Esophagus squamous epithelium (tissue), 5 donors: Measurements from ENCODE around the gene CHERP. TPM values are rescaled to one million over a fixed set of nuclear protein-coding genes. Genes with fewer than 3 reads are reported as not detected.

Experiments used
- DNase-seq: peaks from one replicate; lab custom pipeline; 2025; lab: John Stamatoyannopoulos, UW
- H3K27ac ChIP-seq, 4 donors: fragments of 200-600 bp; sonication (generic); one replicate each; pipeline ENCODE4 v1.5.1; 2016 to 2019; ENCODE audit warnings: mild to moderate bottlenecking in 1 of 4
- H3K27me3 ChIP-seq, 4 donors: fragments of 200-600 bp; sonication (generic); 1 replicate in 3 of 4; 2 replicates in 1 of 4; pipeline versions ENCODE4 v1.5.1 to v1.6.0; 2017 to 2021; ENCODE audit warnings: antibody characterized with exemption in 1 of 4
- H3K36me3 ChIP-seq, 3 donors: fragments of 200-600 bp; sonication (generic); one replicate each; pipeline ENCODE4 v1.5.1; 2016 to 2019
- H3K4me1 ChIP-seq, 3 donors: fragments of 200-600 bp; sonication (generic); one replicate each; pipeline ENCODE4 v1.5.1; 2017 to 2019
- H3K4me3 ChIP-seq, 4 donors: fragments of 200-600 bp; sonication (generic); 1 replicate in 3 of 4; 2 replicates in 1 of 4; pipeline ENCODE4 v1.5.1; 2016 to 2019; ENCODE audit warnings: mild to moderate bottlenecking in 2 of 4, moderate library complexity in 1 of 4
- H3K9me3 ChIP-seq, 3 donors: fragments of 200-600 bp; sonication (generic); one replicate each; pipeline ENCODE4 v1.5.1; 2016 to 2019
- POLR2A ChIP-seq, 4 donors: fragments of 450-650 bp; IDR thresholded peaks; one replicate each; pipeline ENCODE4 v1.6.1; 2017; ENCODE audit warnings: antibody characterized with exemption in 4 of 4, mild to moderate bottlenecking in 4 of 4, moderate library complexity in 3 of 4
- WGBS, 2 donors: methylation state at CpG; one replicate each; pipeline ENCODE4 v1.1.5; 2018; 5-methylcytosine and 5-hydroxymethylcytosine counted together
- intact Hi-C: fragments of 100-400 bp; cut with DNase I; formaldehyde crosslinking; loops from one replicate; pipeline ENCODE4 v1.15.0; 2022
- total RNA-seq, 4 donors: library from RNA; depleted of rRNA; stranded (reverse); fragments of >200 nt; gene quantifications; one replicate each; pipeline ENCODE4 v1.1.0, GENCODE V29; 2016
- TF ChIP-seq, protein P1 (sequence below), 6 experiments: fragments of 450-650 bp in 4 of 6; fragments of 200-600 bp in 2 of 6; sonication (generic) in 2 of 6; IDR thresholded peaks; one replicate each; pipeline ENCODE4 v1.5.1; 2016 to 2019; ENCODE audit warnings: antibody characterized with exemption in 6 of 6, mild to moderate bottlenecking in 4 of 6, moderate library complexity in 4 of 6
- donor health status: DM: yes; HTN: yes; CAD: no.

The CHERP gene
- total RNA-seq, 4 donors from 2014 or later = 5.5 to 11.8 (median 9.6) TPM

DNA sequence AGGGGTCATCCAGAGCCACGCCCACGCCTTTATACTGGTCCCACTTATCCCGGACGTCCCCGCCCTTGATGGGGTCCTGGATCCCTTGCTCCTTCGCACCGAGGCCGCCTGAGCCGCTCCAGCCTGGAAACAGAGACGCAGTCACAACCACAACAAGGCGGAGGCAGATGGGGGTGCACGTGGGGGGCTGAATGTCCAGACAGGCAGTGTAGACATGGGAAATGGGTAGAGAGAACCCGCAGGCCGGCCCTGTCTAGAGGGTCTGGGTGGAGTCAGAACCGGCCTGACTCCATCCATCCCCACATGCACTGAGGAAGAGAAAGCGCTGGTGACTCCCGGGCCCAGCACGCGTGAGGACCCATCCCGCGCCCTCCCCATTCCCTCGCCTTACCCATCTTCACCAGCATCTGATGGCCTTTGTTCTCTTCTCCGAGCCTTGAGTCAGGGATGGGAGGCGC lies 23.0 kb downstream of the CHERP start:
- no peak for DNase-seq
- no peaks in the 10 kb centered on the region for H3K4me1 ChIP-seq
- H3K27me3 ChIP-seq = no peaks in the 10 kb centered on the region
- peaks cover 57 to 100% (median 61%) of the 10 kb centered on the region in 3 donors for H3K36me3 ChIP-seq
- intact Hi-C loops = no loop called here
- TF ChIP-seq POLR2A (IDR thresholded peaks at IDR 0.05) = no peak
- TF ChIP-seq, protein P1, sequence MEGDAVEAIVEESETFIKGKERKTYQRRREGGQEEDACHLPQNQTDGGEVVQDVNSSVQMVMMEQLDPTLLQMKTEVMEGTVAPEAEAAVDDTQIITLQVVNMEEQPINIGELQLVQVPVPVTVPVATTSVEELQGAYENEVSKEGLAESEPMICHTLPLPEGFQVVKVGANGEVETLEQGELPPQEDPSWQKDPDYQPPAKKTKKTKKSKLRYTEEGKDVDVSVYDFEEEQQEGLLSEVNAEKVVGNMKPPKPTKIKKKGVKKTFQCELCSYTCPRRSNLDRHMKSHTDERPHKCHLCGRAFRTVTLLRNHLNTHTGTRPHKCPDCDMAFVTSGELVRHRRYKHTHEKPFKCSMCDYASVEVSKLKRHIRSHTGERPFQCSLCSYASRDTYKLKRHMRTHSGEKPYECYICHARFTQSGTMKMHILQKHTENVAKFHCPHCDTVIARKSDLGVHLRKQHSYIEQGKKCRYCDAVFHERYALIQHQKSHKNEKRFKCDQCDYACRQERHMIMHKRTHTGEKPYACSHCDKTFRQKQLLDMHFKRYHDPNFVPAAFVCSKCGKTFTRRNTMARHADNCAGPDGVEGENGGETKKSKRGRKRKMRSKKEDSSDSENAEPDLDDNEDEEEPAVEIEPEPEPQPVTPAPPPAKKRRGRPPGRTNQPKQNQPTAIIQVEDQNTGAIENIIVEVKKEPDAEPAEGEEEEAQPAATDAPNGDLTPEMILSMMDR (IDR thresholded peaks at IDR 0.05) = no peak
- H3K9me3 ChIP-seq = no peaks in the 10 kb centered on the region
- 89% methylated on average over 15 of the region's 24 CpGs; no CpG with 5 or more reads in 1 of the 2 donors for WGBS, 2 donors
- no peak overlapping the region for H3K27ac ChIP-seq
- H3K4me3 ChIP-seq = no peak overlapping the region

DNA sequence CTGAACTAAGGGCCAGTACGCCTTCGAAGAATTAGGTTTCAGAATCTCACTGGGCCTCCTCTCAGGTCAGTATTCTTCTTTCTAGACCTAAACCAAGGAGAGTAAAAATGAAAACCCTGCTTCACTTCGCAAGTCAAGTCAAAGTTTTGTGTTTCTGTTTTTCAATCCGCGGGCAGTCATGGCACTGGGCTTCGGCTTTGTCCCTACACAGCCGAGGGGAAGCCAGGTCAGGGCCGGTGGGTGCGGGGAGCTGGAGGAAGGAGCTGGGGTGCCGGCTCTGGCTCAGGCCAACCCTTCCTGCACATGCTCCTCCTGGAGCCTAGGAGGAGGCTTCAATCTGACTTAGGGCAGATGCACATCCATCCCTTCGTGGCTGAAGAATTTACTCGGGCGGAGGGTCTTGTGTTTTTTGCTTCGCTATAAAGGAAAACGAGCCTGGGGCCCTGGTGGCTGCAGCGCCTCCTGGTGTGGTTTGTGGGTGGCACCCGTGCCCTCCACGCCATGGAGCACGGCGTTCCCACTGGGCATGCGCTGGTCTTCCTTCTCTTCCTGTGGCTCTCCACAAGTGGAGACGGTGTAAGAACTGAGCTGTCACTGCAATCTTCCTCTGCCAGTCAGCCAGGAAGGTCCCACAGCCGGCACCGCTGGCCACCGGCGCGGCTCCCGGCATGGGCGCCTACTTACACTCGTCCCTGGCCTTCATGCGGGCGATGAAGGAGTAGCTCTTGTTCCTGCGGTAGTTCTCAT lies 23.6 kb downstream of the CHERP start:
- Histone ChIP-seq H3K27me3 (no peaks in the 10 kb centered on the region), H3K36me3 (peaks cover 57 to 100% (median 58%) of the 10 kb centered on the region in 3 donors), H3K4me3 (no peak overlapping the region), H3K27ac (no peak overlapping the region), H3K9me3 (no peaks in the 10 kb centered on the region), H3K4me1 (no peaks in the 10 kb centered on the region)
- no peak for TF ChIP-seq POLR2A (IDR thresholded peaks at IDR 0.05)
- TF ChIP-seq, protein P1 (IDR thresholded peaks at IDR 0.05) = no peak
- 87 to 93% methylated on average over 11 to 15 of the region's 33 CpGs for WGBS, 2 donors
- no peak for DNase-seq
- intact Hi-C loops = no loop called here

DNA sequence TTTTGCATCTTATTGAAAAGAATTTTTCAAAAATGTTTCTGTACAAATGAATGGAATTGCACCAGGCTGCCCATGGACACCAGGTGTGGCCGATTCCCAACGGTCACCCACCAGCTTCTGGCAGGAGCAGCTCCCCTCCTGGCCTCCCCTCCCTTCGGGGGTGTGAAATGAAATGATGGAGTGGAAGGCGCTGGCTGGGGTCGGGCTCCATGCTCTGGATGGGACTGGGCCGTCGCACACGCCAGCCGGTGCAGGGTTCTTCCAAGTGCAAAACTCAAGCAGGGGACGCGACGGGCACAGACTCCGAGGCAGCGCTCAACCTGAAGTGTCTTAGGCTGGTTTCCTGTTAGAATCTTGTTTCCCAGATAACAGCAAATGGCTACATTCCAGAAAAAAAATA lies 24.2 kb downstream of the CHERP start:
- Histone ChIP-seq H3K4me3 (no peak overlapping the region), H3K9me3 (no peaks in the 10 kb centered on the region), H3K36me3 (peaks cover 51 to 100% (median 54%) of the 10 kb centered on the region in 3 donors), H3K27ac (no peak overlapping the region), H3K27me3 (no peaks in the 10 kb centered on the region), H3K4me1 (no peaks in the 10 kb centered on the region)
- intact Hi-C loops = no loop called here
- DNase-seq = no peak
- WGBS, 2 donors = 84 to 87% methylated on average over 9 to 14 of the region's 14 CpGs
- no peak for TF ChIP-seq POLR2A (IDR thresholded peaks at IDR 0.05)
- TF ChIP-seq, protein P1 (IDR thresholded peaks at IDR 0.05) = no peak

DNA sequence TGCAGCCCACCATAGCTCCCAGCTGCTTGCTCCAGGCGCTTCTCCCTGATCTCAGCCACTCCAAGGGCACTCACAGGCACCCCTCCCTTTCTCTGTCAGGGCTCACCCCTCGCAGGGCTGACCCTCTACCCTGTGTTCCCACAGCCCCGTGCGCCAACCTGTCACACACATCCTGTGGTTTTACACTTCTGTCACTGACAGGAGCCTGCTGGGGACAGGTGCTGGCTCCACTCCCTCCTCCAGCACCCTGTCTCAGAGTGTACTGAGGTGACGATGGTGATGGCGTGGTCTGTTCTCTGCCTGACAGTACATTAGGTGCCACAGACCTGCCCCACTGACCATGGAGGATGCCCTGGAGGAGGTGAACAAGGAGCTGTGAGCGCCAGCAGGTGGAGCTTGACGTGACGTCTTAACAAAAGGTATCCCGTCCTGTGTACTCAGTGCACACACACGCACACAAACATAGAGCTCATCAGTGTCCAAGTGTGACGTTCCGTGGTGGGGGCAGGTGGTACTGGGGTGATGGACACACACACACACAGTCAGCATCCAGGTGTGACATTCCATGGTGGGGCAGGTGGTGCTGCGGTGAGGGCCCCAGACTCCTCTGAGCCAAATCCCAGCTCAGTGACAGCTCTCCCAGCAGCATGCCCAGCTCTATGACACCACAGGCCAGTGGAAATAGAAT lies 25.2 kb downstream of the CHERP start:
- WGBS, 2 donors = 77 to 90% methylated on average over 2 to 8 of the region's 14 CpGs
- Histone ChIP-seq H3K27ac (no peak overlapping the region), H3K9me3 (no peaks in the 10 kb centered on the region), H3K4me1 (no peaks in the 10 kb centered on the region), H3K27me3 (no peaks in the 10 kb centered on the region), H3K4me3 (no peak overlapping the region), H3K36me3 (peaks cover 43 to 100% (median 46%) of the 10 kb centered on the region in 3 donors)
- intact Hi-C loops = no loop called here
- no peak for DNase-seq
- TF ChIP-seq, protein P1 (IDR thresholded peaks at IDR 0.05) = no peak
- no peak for TF ChIP-seq POLR2A (IDR thresholded peaks at IDR 0.05)

DNA sequence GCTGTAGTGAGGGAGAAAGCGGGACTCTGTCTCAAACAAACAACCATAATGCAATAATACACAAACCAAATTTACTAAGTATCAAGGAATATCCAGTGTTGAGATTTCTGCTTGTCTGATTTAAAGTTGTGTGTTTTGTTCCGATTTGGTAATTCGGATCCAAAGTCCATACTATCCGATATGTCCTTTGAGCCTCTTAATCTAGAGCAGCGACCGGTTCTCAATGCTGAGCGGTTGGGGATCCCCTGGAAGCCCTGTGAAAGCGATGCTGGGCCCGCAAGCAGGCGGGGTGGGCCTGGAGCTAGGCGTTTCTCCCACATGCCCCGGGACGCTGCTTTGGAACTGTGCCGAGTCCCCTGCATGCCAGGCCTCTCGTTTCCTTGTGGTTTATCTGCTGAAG lies 25.9 kb downstream of the CHERP start:
- Histone ChIP-seq H3K27ac (no peak overlapping the region), H3K36me3 (peaks cover 37 to 100% (median 40%) of the 10 kb centered on the region in 3 donors), H3K27me3 (no peaks in the 10 kb centered on the region), H3K9me3 (no peaks in the 10 kb centered on the region), H3K4me1 (no peaks in the 10 kb centered on the region), H3K4me3 (no peak overlapping the region)
- TF ChIP-seq, protein P1 (IDR thresholded peaks at IDR 0.05) = no peak
- TF ChIP-seq POLR2A (IDR thresholded peaks at IDR 0.05) = no peak
- WGBS, 2 donors = 77 to 89% methylated on average over 12 to 13 of the region's 15 CpGs
- intact Hi-C loops = no loop called here
- no peak for DNase-seq
